T-helper 2 cell treated with Interferon-gamma antibody and Interleukin-4, amounts not matched to agents 5 μg/mL and 100 μg/mL, for 36 hours (primary cell): Measurements from ENCODE around the gene CGB3.
"Not testable (repeated sequence)": the region's sequence is repeated elsewhere in the genome, so short reads cannot be mapped to it uniquely, and the experiment has no call there.

Experiments
- DNase-seq: peaks from one replicate; pipeline ENCODE4 v3.0.0; 2021; ENCODE audit warnings: low spot score
- H3K27ac Mint-ChIP-seq: one replicate; pipeline ENCODE4 v1.8.0; 2021; ENCODE audit warnings: mild to moderate bottlenecking, mixed read lengths
- H3K27me3 Mint-ChIP-seq: one replicate; pipeline ENCODE4 v1.8.0; 2021; ENCODE audit warnings: low read depth, mixed read lengths
- H3K36me3 Mint-ChIP-seq: one replicate; pipeline ENCODE4 v1.8.0; 2021; ENCODE audit warnings: low read depth, mixed read lengths
- H3K4me1 Mint-ChIP-seq: one replicate; pipeline ENCODE4 v1.8.0; 2021; ENCODE audit warnings: low read depth, mixed read lengths
- H3K4me3 Mint-ChIP-seq: one replicate; pipeline ENCODE4 v1.8.0; 2022; ENCODE audit warnings: mild to moderate bottlenecking, moderate library complexity, mixed read lengths
- H3K9me3 Mint-ChIP-seq: one replicate; pipeline ENCODE4 v1.8.0; 2021; ENCODE audit warnings: mixed read lengths

The CGB3 gene

DNA sequence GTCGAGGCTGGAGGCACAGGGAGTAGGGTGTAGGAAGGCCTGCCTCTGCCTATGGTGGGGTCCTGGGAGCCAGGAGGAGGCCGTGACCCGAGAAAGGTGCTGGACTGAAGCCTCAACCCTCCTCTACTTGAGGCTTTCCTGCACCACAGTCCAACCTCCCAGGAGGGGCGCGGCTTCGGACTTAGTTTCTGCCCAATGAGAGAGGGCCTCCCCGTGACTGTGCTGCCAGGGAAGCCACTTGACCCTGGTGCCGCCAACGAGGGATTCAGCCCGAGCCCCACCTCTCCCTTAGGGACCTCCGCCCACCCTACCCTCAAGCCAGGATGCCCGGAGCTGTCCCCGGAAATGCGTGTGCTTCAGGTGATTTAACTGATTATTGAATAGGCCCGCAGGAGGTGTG is at the start of gene CGB3:
TSS of gene CGB3 (minus strand) at position 101 of the 400 bp plus-strand sequence. CDS start 362 bp downstream, outside the sequence.
- H3K4me1 Mint-ChIP-seq, H3K9me3 Mint-ChIP-seq, H3K4me3 Mint-ChIP-seq, H3K27me3 Mint-ChIP-seq, DNase-seq, H3K36me3 Mint-ChIP-seq, H3K27ac Mint-ChIP-seq: not testable (repeated sequence)

GRCh38 chr19:49071860-49072547 is 47.9 kb upstream of the CGB3 start:
- Mint-ChIP-seq H3K27ac (no peak overlapping the region), H3K27me3 (peaks cover 54% of the 10 kb centered on the region), H3K4me1 (no peaks in the 10 kb centered on the region), H3K4me3 (no peak overlapping the region), H3K9me3 (no peaks in the 10 kb centered on the region), H3K36me3 (no peaks in the 10 kb centered on the region)
- DNase-seq, result no peak

GRCh38 chr19:49070416-49070815 is 46.3 kb upstream of the CGB3 start:
- peaks cover 69% of the 10 kb centered on the region for H3K27me3 Mint-ChIP-seq
- no peak overlapping the region for H3K4me3 Mint-ChIP-seq
- H3K9me3 Mint-ChIP-seq, result no peaks in the 10 kb centered on the region
- no peaks in the 10 kb centered on the region for H3K4me1 Mint-ChIP-seq
- no peak overlapping the region for H3K27ac Mint-ChIP-seq
- DNase-seq, result no peak
- no peaks in the 10 kb centered on the region for H3K36me3 Mint-ChIP-seq

GRCh38 chr19:49069026-49069425 is 44.9 kb upstream of the CGB3 start:
- Mint-ChIP-seq H3K9me3 (no peaks in the 10 kb centered on the region), H3K27me3 (peaks cover 73% of the 10 kb centered on the region), H3K4me1 (no peaks in the 10 kb centered on the region), H3K36me3 (no peaks in the 10 kb centered on the region), H3K27ac (no peak overlapping the region), H3K4me3 (no peak overlapping the region)
- no peak for DNase-seq

- Mint-ChIP-seq H3K9me3 (no peaks in the 10 kb centered on the region), H3K27ac (no peak overlapping the region), H3K27me3 (peaks cover 68% of the 10 kb centered on the region), H3K4me1 (no peaks in the 10 kb centered on the region), H3K36me3 (no peaks in the 10 kb centered on the region), H3K4me3 (no peak overlapping the region)
- no peak for DNase-seq
These were observed 43.4 kb upstream of the CGB3 start for GRCh38 chr19:49067554-49067953.

DNA sequence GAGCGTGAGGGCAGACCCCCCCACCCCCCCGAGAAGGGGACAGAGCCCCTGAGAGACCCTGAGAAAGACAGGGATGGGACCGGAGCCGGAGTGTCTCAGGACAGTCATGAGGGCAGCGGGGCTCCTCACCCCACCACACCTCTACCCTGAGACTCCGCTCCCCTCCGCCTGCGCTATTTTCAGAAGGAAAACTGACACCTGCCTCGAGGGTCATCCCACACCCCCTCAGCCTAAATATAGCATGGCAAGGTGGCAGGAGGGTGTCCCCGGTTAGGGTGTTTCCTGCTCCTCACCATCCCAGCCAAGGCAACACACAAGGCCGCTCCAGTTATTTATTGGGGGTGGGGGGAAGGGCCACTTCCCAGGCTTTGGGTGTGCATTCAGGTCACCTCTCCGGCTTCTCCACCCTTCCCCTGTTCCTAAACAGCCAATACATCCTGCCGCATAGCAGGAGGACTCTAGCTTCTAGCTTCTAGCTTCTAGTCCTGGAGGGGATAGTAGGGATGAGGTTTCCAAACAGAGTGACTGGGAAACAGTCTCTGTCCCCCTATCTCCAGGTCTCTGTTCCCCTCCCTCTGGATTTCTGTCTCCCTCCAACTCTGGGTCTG is 41.9 kb upstream of the CGB3 start:
- H3K27me3 Mint-ChIP-seq, result peaks cover 68% of the 10 kb centered on the region
- H3K27ac Mint-ChIP-seq, result no peak overlapping the region
- no peak overlapping the region for H3K4me3 Mint-ChIP-seq
- no peak for DNase-seq
- H3K36me3 Mint-ChIP-seq, result no peaks in the 10 kb centered on the region
- H3K4me1 Mint-ChIP-seq, result no peaks in the 10 kb centered on the region
- H3K9me3 Mint-ChIP-seq, result no peaks in the 10 kb centered on the region

DNA sequence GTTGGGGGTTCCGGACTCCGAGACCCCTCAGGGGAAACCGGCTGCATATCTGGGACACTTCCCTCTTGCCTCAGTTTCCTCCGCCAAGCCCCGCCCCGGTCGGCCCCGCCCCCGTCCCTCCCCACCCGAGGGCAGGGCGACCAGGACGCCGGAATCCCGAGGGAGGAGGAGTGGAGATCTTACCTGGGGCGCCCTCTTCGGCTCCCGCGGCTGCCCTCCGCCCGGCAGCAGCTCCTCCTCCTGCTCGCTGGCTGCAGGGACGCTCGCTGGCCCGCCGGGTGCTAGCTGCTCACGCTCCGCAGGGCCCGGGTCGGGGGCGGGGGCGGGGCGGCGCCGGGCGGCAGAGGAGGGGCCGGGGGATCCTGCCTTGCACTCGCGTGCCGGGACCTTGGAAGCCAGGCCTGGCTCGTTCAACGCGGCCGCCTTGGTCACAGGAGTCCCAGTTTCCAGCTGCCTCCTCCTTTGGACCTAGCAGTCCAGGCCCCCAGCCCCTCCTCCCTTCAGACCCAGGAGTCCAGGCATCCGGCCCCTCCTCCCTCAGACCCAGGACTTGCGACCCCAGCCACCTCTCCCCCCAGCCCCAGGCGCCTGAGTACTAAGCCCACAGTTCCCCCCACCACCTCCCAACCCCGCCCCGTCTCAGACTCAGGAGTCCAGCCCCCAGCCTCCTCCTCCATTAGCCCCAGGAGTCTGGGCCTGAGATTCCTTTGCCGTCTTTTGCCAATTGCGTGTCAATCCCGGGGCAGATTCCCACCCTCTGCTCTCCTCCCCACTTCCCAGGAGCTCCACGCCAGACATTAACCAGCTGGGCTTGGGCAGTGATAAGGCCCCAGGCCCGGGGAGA is 40.9 kb upstream of the CGB3 start, which contains the start of gene NTF4:
TSS of gene NTF4 (minus strand) at position 51 of the 844 bp plus-strand sequence. CDS start 2,821 bp downstream, outside the sequence.
- no peaks in the 10 kb centered on the region for H3K36me3 Mint-ChIP-seq
- DNase-seq, result no peak
- H3K27ac Mint-ChIP-seq, result no peak within 1 kb of the TSS
- H3K4me1 Mint-ChIP-seq, result no peaks in the 10 kb centered on the region
- no peak within 1 kb of the TSS for H3K4me3 Mint-ChIP-seq
- H3K27me3 Mint-ChIP-seq, result peaks cover 68% of the 10 kb centered on the region
- H3K9me3 Mint-ChIP-seq, result no peaks in the 10 kb centered on the region

DNA sequence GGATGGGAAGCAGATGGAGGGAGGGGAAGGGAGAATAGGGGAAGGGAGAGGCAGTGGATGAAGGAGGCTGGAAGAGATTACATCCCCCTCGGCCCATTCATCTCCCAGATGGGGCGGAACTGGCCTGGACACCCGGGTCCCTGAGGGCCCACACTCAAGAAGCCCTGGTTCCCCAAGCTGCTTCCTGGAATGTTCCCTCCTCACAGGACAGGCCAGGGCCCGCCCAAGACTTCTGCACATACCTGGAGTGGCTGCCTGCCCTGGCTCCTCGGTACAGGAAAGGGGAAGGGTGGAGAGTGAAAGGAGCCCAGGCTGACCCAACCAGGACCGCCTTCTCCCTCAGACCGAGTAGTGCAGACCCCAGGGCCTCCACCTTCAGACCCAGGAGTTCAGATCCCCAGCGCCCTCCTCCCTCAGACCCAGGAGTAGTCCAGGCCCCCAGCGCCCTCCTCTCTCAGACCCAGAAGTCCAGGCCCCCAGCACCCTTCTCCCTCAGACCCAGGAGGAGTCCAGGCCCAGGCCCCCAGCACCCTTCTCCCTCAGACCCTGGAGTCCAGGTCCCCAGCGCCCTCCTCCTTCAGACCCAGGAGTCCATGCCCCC is 40.0 kb upstream of the CGB3 start:
- peaks cover 69% of the 10 kb centered on the region for H3K27me3 Mint-ChIP-seq
- H3K9me3 Mint-ChIP-seq, result no peaks in the 10 kb centered on the region
- no peaks in the 10 kb centered on the region for H3K36me3 Mint-ChIP-seq
- no peaks in the 10 kb centered on the region for H3K4me1 Mint-ChIP-seq
- no peak overlapping the region for H3K27ac Mint-ChIP-seq
- no peak overlapping the region for H3K4me3 Mint-ChIP-seq
- DNase-seq, result no peak

DNA sequence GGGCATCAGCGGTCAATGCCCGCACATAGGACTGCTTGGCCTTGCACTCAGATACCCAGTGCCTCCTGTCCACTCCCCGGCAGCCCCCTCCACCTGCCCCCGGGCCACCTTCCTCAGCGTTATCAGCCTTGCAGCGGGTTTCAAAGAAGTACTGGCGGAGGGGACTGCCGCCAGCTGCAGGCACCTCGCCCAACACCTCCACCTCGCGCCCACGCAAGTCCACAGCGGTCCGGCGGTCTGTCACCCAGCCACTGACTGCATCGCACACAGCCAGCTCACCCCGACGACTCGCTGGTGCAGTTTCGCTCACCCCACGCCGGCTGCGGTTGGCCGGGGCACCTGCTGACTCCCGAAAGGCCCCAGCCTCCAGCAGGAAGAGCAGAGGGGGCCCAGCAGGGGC is 37.3 kb upstream of the CGB3 start:
- Mint-ChIP-seq H3K27me3 (peaks cover 76% of the 10 kb centered on the region), H3K4me1 (peaks cover 13% of the 10 kb centered on the region), H3K4me3 (no peak overlapping the region), H3K27ac (no peak overlapping the region), H3K36me3 (no peaks in the 10 kb centered on the region), H3K9me3 (no peaks in the 10 kb centered on the region)
- no peak for DNase-seq

DNA sequence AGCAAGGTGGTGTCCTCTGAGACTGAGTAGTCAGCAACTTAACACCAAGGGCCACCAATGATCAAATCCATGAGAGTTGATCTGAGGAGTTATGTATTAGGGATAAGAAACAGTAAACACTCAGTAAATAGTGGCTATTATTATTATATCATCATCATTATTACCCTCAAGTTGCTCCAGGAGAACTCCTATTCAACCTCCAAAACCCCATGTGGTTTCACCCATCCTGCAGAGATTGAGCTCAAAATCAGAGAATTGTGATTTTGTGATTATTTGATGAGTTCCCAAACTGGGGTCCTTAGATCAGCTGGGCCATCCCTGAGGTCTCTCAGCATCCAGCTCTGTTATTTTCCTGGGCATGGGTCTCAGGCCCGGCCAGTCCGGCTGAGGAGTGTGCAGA is 36.9 kb upstream of the CGB3 start:
- Mint-ChIP-seq H3K36me3 (no peaks in the 10 kb centered on the region), H3K27me3 (peaks cover 75% of the 10 kb centered on the region), H3K9me3 (no peaks in the 10 kb centered on the region), H3K27ac (no peak overlapping the region), H3K4me3 (no peak overlapping the region), H3K4me1 (peaks cover 14% of the 10 kb centered on the region)
- no peak for DNase-seq

GRCh38 chr19:49059053-49059452 is 34.9 kb upstream of the CGB3 start:
- Mint-ChIP-seq H3K27me3 (peaks cover 68% of the 10 kb centered on the region), H3K9me3 (no peaks in the 10 kb centered on the region), H3K27ac (no peak overlapping the region), H3K4me3 (no peak overlapping the region), H3K4me1 (peaks cover 16% of the 10 kb centered on the region), H3K36me3 (no peaks in the 10 kb centered on the region)
- DNase-seq, result no peak

DNA sequence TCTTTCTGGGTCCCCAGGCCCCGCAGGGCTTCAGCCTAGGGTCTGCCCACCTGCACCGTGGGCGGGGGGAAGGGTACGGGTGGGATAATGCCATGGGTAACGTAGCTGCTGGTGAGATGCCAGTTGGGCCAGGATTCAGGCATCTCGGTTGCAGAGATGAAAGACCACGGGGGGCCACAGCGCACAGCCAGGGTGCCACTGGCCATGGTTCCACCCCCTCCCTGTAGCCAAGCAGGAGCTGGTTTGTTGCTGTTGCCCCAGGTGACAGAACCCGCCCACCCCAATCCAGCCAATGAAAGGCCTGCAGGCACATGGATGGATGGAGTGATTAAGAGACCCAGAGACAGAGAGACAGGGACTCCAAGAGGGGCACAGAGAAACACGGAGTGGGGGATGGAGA is 34.4 kb upstream of the CGB3 start:
- no peak overlapping the region for H3K27ac Mint-ChIP-seq
- no peak overlapping the region for H3K4me3 Mint-ChIP-seq
- no peak for DNase-seq
- no peaks in the 10 kb centered on the region for H3K9me3 Mint-ChIP-seq
- no peaks in the 10 kb centered on the region for H3K36me3 Mint-ChIP-seq
- peaks cover 16% of the 10 kb centered on the region for H3K4me1 Mint-ChIP-seq
- H3K27me3 Mint-ChIP-seq, result peaks cover 65% of the 10 kb centered on the region

GRCh38 chr19:49057636-49058234 is 33.6 kb upstream of the CGB3 start, which contains the start of gene CGB7:
TSS of gene CGB7 (minus strand) at chr19:49057749. CDS start at chr19:49055375, 2,374 bp downstream.
- peaks cover 61% of the 10 kb centered on the region for H3K27me3 Mint-ChIP-seq
- no peaks in the 10 kb centered on the region for H3K36me3 Mint-ChIP-seq

More at GRCh38 chr19:49057636-49058234, 33.6 kb upstream of the CGB3 start, which contains the start of gene CGB7:
- peak; percentile 27 for DNase-seq
- Mint-ChIP-seq H3K27ac (no peak within 1 kb of the TSS), H3K4me3 (peak within 1 kb of the TSS; percentile 69), H3K4me1 (peaks cover 16% of the 10 kb centered on the region), H3K9me3 (no peaks in the 10 kb centered on the region)
